Measurements from ENCODE around the gene CAVIN2.

Gene CAVIN2

GRCh38 chr2:191888400-191889166 lies 41.7 kb upstream of the CAVIN2 start:
- Histone ChIP-seq H4K20me1 (ENCODE audit: control insufficient read depth, insufficient read depth, low read depth, low read length) (no peaks in the 10 kb centered on the region), H3K9me2 (replicated peaks; ENCODE audit: control insufficient read depth, low read length) (no peaks in the 10 kb centered on the region), H3K36me3 (ENCODE audit: control insufficient read depth, low read length) (no peaks in the 10 kb centered on the region), H3K4me1 (ENCODE audit: control insufficient read depth, low read length) (no peaks in the 10 kb centered on the region), H3F3A (ENCODE audit: control insufficient read depth, insufficient read depth) (no peaks in the 10 kb centered on the region), H3K27me3 (ENCODE audit: control insufficient read depth, low read length) (no peaks in the 10 kb centered on the region), H3K27ac (ENCODE audit: low read depth, low read length) (no peak overlapping the region), H3K4me3 (ENCODE audit: low read length) (no peak overlapping the region), H3K79me2 (ENCODE audit: control insufficient read depth, low read length) (no peaks in the 10 kb centered on the region), H3K4me2 (ENCODE audit: low read length) (no peak overlapping the region), H3K9me3 (ENCODE audit: control insufficient read depth, insufficient read depth, low read length) (no peaks in the 10 kb centered on the region)
- TF ChIP-seq CTCF (IDR thresholded peaks at IDR 0.05; ENCODE audit: low read depth, low read length, poor library complexity, severe bottlenecking): no peak
- TF ChIP-seq EZH2phosphoT487 (IDR thresholded peaks at IDR 0.05; ENCODE audit: borderline replicate concordance, low read length): no peak

GRCh38 chr2:191885650-191886049 lies 38.8 kb upstream of the CAVIN2 start:
- Histone ChIP-seq H3K4me3 (ENCODE audit: low read length) (no peak overlapping the region), H3K36me3 (ENCODE audit: control insufficient read depth, low read length) (no peaks in the 10 kb centered on the region), H3F3A (ENCODE audit: control insufficient read depth, insufficient read depth) (no peaks in the 10 kb centered on the region), H3K79me2 (ENCODE audit: control insufficient read depth, low read length) (no peaks in the 10 kb centered on the region), H3K4me1 (ENCODE audit: control insufficient read depth, low read length) (no peaks in the 10 kb centered on the region), H3K27me3 (ENCODE audit: control insufficient read depth, low read length) (no peaks in the 10 kb centered on the region), H4K20me1 (ENCODE audit: control insufficient read depth, insufficient read depth, low read depth, low read length) (no peaks in the 10 kb centered on the region), H3K9me2 (replicated peaks; ENCODE audit: control insufficient read depth, low read length) (no peaks in the 10 kb centered on the region), H3K4me2 (ENCODE audit: low read length) (no peak overlapping the region), H3K9me3 (ENCODE audit: control insufficient read depth, insufficient read depth, low read length) (no peaks in the 10 kb centered on the region), H3K27ac (ENCODE audit: low read depth, low read length) (no peak overlapping the region)
- TF ChIP-seq CTCF (IDR thresholded peaks at IDR 0.05; ENCODE audit: low read depth, low read length, poor library complexity, severe bottlenecking) (no peak), EZH2phosphoT487 (IDR thresholded peaks at IDR 0.05; ENCODE audit: borderline replicate concordance, low read length) (no peak)

GRCh38 chr2:191885098-191885497 lies 38.2 kb upstream of the CAVIN2 start:
- Histone ChIP-seq H3K4me3 (ENCODE audit: low read length) (no peak overlapping the region), H3K27ac (ENCODE audit: low read depth, low read length) (no peak overlapping the region), H3K36me3 (ENCODE audit: control insufficient read depth, low read length) (no peaks in the 10 kb centered on the region), H3K4me1 (ENCODE audit: control insufficient read depth, low read length) (no peaks in the 10 kb centered on the region), H4K20me1 (ENCODE audit: control insufficient read depth, insufficient read depth, low read depth, low read length) (no peaks in the 10 kb centered on the region), H3K4me2 (ENCODE audit: low read length) (no peak overlapping the region), H3K9me3 (ENCODE audit: control insufficient read depth, insufficient read depth, low read length) (no peaks in the 10 kb centered on the region), H3K27me3 (ENCODE audit: control insufficient read depth, low read length) (no peaks in the 10 kb centered on the region), H3K79me2 (ENCODE audit: control insufficient read depth, low read length) (no peaks in the 10 kb centered on the region), H3K9me2 (replicated peaks; ENCODE audit: control insufficient read depth, low read length) (no peaks in the 10 kb centered on the region), H3F3A (ENCODE audit: control insufficient read depth, insufficient read depth) (no peaks in the 10 kb centered on the region)
- TF ChIP-seq CTCF (IDR thresholded peaks at IDR 0.05; ENCODE audit: low read depth, low read length, poor library complexity, severe bottlenecking): no peak
- TF ChIP-seq EZH2phosphoT487 (IDR thresholded peaks at IDR 0.05; ENCODE audit: borderline replicate concordance, low read length): no peak
